ENCODE data around the gene PDHA1. TPM values are rescaled to one million over a fixed set of nuclear protein-coding genes. Genes with fewer than 3 reads are reported as not detected.

The PDHA1 gene
- total RNA-seq, 2 donors from 2014 or later: 149 to 194 TPM

DNA sequence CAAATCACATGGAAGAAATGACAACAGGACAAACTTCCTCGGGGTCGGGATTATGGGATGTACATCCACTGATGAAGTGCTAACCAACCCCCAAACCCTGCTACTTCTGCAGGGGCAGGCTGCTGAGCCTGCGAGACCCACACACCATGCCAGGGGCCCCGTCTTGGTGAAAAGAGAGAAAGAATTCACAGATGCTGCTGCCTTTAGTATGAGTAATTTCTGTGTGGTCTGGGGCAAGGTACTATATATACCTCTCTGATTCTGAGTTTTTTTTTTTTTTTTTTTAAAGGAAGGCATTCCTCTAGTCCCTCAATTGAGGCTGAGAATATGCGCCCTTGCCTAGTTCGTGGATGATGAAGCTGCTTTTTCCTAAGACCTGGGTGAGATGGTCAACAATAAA lies 24.8 kb downstream of the PDHA1 start:
- DNase-seq (ENCODE audit: low spot score): no peak
- no peaks in the 10 kb centered on the region for H3K27me3 ChIP-seq
- H3K4me3 ChIP-seq: no peak overlapping the region
- TF ChIP-seq, protein P1, sequence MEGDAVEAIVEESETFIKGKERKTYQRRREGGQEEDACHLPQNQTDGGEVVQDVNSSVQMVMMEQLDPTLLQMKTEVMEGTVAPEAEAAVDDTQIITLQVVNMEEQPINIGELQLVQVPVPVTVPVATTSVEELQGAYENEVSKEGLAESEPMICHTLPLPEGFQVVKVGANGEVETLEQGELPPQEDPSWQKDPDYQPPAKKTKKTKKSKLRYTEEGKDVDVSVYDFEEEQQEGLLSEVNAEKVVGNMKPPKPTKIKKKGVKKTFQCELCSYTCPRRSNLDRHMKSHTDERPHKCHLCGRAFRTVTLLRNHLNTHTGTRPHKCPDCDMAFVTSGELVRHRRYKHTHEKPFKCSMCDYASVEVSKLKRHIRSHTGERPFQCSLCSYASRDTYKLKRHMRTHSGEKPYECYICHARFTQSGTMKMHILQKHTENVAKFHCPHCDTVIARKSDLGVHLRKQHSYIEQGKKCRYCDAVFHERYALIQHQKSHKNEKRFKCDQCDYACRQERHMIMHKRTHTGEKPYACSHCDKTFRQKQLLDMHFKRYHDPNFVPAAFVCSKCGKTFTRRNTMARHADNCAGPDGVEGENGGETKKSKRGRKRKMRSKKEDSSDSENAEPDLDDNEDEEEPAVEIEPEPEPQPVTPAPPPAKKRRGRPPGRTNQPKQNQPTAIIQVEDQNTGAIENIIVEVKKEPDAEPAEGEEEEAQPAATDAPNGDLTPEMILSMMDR (IDR thresholded peaks at IDR 0.05): no peak
- H3K27ac ChIP-seq: no peak overlapping the region
- peaks cover 0 to 5% of the 10 kb centered on the region in 2 donors for H3K4me1 ChIP-seq
- no peaks in the 10 kb centered on the region for H3K9me3 ChIP-seq
- H3K36me3 ChIP-seq: peaks cover under 1% of the 10 kb centered on the region

DNA sequence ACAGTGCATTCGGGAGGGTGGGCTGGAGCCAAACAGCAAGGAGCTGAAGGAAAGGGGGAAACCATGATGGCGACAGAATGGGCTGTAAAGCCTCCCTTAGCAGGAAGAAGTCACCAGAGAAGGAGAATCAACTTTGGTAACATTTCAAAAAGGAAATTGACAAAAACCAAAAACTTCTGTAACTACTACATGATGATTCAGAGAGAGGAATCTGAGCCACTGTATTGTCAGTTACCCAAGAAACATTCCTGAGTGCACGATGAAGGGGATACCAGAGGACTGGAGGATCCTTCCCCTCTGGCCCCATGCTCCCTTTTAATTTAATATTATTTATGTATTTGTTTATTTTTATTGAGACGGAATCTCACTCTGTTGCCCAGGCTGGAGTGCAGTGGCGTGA lies 26.3 kb downstream of the PDHA1 start:
- Histone ChIP-seq H3K36me3 (no peaks in the 10 kb centered on the region), H3K27ac (no peak overlapping the region), H3K27me3 (no peaks in the 10 kb centered on the region), H3K9me3 (no peaks in the 10 kb centered on the region), H3K4me1 (peaks cover 0 to 5% of the 10 kb centered on the region in 2 donors), H3K4me3 (no peak overlapping the region)
- no peak for DNase-seq (ENCODE audit: low spot score)
- TF ChIP-seq, protein P1 (IDR thresholded peaks at IDR 0.05): no peak

DNA sequence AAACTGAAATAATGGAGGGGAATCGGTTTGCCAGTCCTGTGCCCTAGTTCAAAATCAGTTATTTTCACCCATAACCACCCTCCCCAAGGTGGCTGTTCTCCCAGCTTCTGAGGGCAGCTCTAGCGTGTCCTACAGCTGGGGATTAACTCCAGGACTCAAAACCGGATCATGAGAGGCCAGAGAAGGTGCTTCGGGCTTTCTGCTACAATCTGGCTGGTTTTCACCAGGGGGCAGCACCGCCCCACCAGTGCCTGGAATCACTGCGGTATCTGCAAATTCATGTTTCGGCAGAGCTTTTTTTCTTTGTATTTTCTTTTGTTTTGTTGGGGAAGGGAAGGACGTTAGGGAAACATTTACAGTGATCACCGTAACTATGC lies 28.4 kb downstream of the PDHA1 start:
- H3K4me1 ChIP-seq: peaks cover 0 to 5% of the 10 kb centered on the region in 2 donors
- TF ChIP-seq, protein P1 (IDR thresholded peaks at IDR 0.05): peak; percentile 38 to 74
- H3K4me3 ChIP-seq: peak overlapping the region; percentile 26 to 37
- peak; percentile 64 for DNase-seq (ENCODE audit: low spot score)
- H3K27ac ChIP-seq: no peak overlapping the region
- H3K9me3 ChIP-seq: no peaks in the 10 kb centered on the region
- no peaks in the 10 kb centered on the region for H3K27me3 ChIP-seq
- no peaks in the 10 kb centered on the region for H3K36me3 ChIP-seq

DNA sequence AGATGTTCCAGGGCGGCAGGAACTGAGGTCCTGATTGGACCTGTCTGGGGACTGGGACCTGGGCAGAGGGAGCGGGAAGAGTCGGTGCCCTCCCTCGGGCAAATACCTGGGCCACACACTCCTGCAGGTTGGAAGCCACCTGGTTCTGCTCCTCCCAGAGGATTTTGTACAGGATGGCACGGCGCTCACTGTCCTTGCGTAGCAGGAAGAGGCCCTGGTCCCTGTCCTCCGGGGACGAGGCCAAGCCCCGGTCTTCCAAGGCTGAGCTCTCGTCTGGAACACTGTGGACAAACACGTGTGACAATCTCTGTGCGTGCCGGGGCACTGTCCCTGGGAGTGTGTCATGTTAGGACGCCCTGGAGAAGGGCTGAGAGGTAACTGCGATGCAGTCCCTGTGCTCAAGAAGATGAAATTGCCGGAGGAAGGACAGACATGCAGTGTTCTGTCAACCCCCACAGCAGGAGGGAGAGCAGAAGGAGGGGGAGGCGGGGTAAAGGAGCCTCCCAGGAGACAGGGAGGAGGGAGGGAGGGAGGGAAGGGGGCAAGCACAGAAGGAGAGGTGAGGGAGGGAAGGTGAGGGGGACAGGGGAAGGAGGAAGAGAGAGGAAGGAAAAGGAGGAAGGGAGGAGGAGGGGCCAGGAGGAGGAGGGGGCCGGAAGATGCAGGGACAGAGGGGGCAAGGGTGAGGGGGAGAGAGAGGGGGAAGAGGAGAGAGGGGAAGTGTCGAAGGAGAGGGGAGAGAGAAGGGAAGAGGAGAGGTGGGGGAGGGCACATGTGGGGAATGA lies 29.0 kb downstream of the PDHA1 start:
- no peaks in the 10 kb centered on the region for H3K36me3 ChIP-seq
- H3K27ac ChIP-seq: no peak overlapping the region
- H3K4me3 ChIP-seq: peak overlapping the region; percentile 26 to 37
- H3K9me3 ChIP-seq: no peaks in the 10 kb centered on the region
- DNase-seq (ENCODE audit: low spot score): no peak
- TF ChIP-seq, protein P1 (IDR thresholded peaks at IDR 0.05): peak in 1 of 2 donors; percentile 16
- H3K4me1 ChIP-seq: peaks cover 0 to 5% of the 10 kb centered on the region in 2 donors
- H3K27me3 ChIP-seq: no peaks in the 10 kb centered on the region

DNA sequence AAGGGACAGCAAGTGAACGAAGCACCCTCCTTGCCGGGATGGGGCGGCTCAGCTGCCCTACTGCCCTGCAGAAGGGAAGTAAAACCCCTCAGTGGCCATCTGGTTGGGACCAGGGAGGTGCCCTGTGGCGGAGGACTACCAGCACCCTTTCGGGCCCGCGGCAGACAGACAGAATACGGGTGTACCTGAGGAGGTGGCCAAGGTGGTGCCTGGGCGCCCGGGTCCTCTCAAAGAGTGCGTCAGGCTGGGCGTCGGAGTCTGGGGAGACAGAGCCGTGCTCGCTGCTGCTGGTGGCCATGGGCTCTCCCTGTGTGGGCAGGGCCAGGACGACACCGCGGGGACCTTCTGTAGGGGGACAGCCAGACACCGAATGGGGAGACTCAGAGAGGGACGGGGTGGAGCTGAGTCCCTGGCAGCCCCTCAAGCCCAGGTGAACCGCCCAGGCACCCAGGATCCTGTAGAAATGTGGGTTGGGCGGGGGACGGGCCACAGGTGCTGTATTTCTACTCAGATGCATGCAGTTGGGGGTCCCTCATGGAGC lies 29.7 kb downstream of the PDHA1 start:
- DNase-seq (ENCODE audit: low spot score): no peak
- H3K4me1 ChIP-seq: peaks cover 0 to 5% of the 10 kb centered on the region in 2 donors
- no peaks in the 10 kb centered on the region for H3K9me3 ChIP-seq
- H3K36me3 ChIP-seq: no peaks in the 10 kb centered on the region
- peak overlapping the region in 1 of 2 donors; percentile 37 for H3K4me3 ChIP-seq
- TF ChIP-seq, protein P1 (IDR thresholded peaks at IDR 0.05): no peak
- H3K27ac ChIP-seq: no peak overlapping the region
- no peaks in the 10 kb centered on the region for H3K27me3 ChIP-seq
